SKM-1 treated with dmso at 0.1 percent for 144 hours (cell line): ENCODE data around the gene CYTH1.

Experiments used
- DNase-seq: peaks from one replicate; lab custom pipeline; 2025; ENCODE audit not compliant: unreplicated experiment; lab: John Stamatoyannopoulos, UW

The CYTH1 gene

DNA sequence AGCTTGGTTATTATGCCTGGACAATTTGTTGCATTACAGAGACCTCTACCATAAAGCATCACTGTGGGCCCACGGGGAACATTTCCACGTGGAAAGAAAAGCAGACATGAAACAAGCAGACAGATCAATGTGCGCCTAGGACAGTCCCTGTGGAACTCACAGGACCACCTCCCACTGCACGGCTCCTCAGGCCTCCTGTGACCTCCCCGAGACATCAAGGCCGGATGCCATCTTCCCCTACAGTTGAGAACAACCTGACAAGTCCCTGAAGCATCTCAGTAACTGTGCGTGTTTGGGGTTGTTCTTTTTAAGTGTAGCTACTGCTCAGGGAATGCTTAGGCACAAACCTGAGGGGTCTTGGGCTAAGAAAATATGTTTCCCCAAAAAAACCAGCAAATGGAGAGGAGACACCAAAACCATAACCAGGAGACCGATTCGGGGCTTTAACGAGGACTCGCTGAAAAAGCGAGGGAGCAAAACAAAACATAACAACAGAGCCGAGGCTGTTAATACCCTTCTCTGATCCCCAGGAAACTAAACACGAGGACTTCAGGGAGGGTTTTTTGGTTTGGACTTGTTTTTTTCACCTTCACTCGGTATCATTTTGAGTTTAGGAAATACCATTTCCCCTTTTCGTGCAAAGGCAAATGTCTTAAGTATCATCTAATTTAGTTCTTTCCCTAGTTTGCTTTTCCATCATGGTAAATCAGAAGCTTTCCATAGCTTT is 87.1 kb downstream of the CYTH1 start:
- DNase-seq, result no peak

DNA sequence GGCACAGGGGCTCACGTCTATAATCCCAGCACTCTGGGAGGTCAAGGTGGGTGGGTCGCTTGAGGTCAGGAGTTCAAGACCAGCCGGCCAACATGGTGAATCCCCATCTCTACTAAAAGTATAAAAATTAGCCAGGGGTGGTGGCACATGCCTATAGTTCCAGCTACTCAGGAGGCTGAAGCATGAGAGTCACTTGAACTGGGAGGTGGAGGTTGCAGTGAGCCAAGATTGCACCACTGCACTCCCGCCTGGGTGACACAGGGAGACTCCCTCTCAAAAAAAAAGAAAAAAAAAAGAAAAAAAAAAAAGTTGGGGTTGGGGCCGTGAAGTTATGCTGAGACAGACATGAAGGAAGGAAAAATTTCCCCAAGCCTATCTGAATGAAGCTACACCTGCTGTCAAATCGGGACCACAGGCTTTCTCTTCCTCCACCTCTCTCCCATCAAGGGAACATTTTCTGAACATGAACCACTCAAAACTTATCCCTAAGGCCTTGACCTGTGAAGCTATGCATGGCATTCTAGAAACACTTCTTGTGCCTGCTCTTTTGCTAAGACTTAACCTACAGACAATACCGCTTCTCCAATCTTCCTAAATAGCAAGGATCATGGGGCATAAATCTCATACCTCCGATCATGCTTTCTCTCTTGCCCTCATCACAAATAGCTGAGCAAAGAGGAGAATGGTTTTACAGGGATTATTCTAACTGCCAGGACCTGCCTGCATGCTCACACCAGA is 88.6 kb downstream of the CYTH1 start:
- DNase-seq, result no peak

DNA sequence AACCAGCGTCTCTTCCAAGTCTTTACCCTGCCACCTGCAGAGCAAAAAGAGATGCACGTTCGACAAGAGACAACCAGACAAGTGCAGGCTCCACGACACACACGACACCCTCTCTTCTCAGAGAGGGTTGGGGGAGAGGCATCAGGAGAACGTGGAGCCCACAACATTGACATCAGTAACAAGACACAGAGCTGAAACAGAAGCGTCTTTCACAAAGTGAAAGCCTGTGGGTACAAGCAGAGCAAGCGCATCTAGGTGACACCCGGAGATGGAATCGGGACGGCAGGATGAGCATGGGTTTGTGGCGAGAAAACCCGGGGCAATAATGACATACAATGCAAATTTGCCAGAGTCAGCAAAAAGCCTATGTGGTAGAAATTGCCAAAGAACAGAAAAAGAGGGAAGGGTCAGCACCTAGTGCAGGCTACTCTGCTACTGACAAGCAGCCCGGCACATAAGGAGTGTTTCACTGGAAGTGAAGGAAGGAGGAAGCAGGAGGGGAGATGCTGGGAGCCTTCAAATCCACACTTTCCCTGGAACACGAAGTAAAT is 89.5 kb downstream of the CYTH1 start:
- no peak for DNase-seq

DNA sequence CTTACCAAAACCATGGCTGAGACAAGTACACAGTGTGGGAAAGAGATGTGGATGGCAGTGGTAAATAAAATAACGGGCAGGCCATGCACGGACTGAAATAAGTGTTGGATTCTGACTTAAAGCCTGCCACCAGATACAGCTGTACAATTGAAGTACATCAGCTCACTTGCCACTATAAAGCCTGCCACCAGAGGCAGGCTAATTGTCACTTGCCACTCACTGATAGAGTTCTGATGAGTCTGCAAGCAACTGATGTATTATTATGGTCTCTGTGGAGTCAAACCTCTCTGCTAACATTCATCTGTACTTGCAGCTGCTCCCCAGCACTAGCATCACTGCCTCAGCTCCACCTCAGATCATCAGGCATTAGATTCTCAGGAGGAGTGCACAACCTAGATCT is 93.0 kb downstream of the CYTH1 start:
- no peak for DNase-seq

DNA sequence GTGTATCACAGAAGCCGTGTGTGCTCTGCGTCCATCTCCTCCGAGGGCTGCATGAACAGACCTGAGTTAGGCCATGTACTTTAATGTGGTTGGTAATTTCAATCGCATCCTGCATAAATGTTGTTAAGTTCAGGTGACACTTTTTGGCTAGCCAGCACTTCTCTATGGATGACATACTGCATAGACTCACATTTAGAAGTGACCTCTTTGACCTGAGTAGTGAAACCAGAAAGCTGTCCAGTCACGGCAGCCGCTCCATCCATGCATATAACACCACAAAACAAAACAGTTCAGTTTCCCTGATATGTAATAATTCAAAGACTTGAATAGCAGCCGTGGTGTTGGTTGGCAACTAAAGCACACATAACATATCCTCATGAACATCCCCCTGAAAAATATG is 94.1 kb downstream of the CYTH1 start:
- DNase-seq, result no peak

DNA sequence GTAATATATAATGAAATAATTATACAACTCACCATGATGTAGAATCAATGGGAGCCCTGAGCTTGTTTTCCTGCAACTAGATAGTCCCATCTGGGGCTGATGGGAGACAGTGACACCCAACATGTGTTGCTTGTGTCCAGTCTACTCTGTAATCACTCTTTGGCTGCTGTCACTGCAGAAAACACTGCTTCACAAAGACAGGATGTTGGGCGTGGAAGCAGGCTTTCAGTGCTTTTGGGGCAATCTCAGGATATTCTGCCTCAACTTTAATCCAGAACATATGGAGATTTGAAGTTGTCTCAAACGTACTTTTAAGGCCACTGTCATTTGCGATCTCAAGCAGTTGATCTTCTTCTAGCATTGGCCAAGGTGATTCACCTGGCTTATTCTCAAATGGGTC is 94.9 kb downstream of the CYTH1 start:
- no peak for DNase-seq

DNA sequence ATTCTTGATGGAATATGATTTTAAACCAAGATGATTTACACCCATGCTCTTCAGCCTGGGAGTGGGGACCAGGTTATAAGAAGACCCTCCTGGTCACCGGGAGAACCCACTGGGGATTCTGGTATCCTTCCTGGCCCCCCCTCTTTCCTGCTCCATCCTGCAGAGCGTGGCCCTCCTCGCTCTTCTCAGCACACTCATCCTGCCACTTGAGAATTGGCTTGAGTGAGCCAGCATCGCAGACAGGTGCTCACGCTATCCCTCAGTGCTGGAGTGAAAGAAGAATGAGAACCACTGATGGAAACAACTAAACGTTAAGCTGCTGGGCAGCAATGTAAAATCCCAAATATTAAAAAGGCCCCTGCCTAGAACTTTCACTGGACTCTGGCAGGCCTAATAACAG is 98.0 kb downstream of the CYTH1 start:
- DNase-seq, result no peak

DNA sequence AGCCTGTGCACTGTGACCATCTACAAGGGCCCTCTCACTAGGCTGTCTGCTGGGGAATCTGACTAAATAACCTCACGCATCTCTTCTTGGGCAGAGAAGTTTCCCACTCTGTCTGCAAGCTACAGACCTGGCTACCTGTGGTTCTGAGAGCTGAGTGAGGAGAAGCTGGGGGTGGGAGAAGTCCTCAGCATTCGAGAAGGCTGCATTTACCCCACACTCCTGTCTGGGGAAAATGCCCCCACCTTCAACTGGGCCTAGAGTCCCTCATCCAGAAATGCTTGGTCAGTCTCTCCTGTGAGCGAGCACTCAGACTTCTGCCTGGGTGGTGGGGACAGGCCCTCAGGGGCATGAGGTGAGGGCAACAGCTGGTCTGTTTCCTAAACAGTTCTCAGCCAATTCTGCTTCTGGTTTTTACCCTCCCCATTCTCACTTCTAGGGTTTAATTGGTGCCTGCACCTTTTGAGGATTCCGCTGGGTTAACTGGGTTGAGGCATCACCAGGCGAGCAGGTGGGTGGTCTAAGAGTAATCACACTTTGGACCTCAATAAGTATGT is 98.6 kb downstream of the CYTH1 start:
- no peak for DNase-seq

DNA sequence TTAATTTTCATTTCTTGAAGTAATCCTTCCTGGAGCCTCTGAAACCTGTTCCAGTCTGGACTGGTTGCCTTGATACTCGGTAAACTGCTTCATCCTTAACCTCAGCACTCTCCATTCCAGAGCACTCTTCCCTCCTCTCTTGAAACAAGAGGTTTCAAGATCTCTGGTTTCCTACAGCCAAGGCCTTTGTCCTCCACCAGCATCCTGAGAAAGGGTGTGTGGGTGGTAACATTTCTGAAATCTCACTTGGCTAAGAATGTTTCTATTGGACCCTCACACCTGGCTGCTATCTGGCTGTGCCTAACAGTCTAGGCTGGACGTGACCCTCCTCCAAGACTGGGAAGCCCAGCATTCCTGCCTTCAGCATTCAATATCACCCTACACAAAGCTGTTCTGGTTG is 99.7 kb downstream of the CYTH1 start:
- DNase-seq, result no peak

DNA sequence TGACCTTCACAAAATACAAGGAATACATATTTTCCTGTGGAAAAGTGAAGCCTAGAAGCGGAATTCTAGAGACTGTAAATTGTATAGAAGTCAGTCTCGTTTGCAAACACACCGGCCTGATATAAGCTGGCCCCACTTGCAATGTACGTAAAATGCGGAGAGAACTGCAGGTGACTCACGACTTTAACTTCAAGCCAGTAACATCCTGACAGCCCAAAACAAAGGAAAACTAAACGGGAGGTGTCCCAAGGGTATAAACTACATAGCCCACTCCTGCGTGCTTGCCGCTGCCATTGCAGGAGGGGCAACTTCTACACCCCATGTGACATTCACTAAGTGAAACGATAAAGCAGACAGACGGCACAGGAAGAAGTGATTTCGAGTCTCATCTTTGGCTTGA is 101.6 kb downstream of the CYTH1 start:
- no peak for DNase-seq

DNA sequence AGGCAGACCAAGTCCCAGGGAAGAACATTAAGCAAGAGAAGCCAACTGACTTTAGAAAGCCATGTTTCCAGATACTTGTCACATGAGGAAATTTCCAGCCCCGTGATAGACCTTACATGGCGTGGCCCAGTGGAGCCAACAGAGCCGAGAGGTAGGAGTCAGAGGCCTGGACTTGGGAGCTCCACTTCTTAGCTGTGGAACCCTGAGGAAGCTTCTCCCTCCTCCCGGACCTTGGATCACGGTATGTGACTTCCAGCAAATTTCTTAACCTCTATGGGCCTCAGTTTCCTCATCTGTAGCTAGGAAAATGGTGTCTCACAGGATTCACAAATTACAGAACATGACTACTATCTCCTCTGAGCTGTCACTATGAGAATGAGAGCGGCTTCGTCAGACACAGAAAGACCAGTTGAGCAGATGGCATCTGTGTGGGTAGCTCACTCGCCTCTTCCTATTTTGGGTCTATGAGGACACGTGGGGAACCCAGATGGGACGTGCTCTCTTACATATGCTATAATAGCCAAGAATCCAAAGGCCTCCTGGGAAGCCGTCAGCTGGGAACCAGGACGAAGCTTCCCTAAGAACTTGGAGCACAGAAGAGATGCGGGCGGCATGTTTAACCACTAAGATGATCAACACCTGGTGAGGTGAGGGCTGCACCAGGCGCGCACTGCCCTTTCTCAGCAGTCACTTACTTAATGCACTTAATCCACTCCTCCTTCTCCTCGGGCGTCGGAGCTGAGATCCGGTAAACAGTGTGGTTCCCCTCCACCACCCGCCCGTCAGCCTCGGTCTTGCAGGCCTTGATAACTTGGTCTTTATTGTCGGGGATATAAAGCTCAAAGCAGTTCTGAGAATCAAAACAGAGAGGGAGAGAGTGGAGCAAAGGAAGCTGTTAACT is 102.3 kb downstream of the CYTH1 start:
- DNase-seq, result no peak

DNA sequence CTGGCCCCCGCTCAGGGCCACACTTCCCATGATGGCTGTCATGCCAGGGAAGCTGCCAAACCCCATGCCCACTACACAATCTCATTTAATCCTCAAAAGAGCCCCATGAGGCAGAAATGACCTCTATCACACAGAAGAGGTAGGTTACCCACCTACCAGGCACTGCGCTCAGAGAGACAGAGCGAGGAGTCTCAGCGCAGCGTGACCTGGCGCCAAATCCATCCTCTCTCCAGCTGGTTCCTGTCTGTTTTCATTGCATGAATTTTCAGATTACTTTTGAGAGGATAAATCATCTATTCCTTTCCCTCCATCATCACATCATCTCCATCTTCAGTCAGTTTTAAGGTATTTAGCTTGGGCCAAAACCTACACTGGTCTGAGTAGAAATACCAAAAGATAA is 103.4 kb downstream of the CYTH1 start:
- DNase-seq, result no peak

DNA sequence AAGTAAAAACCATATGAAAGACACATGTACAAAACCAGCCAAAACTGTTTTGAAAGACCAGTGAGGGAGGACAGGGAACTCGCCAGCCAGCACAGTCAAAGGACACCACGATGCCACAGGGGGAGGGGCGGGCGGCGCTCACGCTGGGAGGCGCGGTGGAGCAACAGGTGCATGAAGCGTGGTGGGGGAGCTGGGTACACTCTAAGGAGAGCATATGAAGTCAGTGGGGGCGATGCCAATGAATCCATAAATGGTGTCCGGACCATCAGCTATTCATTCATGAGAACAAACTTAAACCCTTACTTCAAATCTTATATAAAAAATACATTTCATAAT is 103.9 kb downstream of the CYTH1 start:
- DNase-seq, result no peak

DNA sequence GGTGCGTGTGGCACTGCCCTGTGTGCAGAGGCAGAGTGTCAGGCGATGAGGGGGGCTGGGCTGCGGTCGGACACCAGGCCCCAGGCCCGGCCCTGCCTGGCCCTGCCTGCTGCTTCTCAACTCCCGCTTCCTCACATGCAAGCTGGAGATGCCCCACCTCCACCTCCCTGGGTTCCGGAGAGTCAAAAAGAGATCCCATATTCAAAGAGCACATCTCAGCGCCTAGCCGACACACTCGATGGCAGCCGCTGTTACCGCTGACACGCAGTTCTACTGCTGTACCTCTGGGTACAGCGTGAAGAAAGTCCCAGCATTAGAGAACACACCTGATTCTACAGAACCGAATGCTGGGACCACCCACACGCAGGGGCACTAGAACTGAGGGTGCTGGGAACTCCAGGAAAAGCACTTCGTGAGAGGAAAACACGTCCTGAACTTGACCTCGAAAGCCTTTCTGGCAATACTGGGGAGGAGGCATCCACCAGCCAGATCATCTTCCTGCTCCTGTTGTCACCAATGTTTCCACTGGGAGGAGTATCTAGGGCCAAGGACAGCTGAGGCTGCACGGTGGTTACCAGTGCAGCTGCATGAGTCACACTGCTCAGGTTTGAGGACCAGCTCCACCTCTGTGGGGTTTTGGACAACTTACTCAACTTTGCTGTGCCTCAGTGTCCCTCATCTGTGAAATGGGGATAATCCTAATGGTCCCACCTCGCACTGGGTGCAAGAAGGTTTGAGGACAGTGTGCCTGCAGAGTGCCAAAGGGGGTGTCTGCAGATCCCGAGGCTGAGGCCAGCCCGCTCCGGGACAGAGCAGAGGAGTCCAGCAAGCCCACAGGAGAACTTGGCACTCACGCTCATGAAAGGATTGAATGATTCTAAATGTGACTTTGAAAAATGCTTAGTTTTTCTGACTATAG is 104.5 kb downstream of the CYTH1 start:
- no peak for DNase-seq

DNA sequence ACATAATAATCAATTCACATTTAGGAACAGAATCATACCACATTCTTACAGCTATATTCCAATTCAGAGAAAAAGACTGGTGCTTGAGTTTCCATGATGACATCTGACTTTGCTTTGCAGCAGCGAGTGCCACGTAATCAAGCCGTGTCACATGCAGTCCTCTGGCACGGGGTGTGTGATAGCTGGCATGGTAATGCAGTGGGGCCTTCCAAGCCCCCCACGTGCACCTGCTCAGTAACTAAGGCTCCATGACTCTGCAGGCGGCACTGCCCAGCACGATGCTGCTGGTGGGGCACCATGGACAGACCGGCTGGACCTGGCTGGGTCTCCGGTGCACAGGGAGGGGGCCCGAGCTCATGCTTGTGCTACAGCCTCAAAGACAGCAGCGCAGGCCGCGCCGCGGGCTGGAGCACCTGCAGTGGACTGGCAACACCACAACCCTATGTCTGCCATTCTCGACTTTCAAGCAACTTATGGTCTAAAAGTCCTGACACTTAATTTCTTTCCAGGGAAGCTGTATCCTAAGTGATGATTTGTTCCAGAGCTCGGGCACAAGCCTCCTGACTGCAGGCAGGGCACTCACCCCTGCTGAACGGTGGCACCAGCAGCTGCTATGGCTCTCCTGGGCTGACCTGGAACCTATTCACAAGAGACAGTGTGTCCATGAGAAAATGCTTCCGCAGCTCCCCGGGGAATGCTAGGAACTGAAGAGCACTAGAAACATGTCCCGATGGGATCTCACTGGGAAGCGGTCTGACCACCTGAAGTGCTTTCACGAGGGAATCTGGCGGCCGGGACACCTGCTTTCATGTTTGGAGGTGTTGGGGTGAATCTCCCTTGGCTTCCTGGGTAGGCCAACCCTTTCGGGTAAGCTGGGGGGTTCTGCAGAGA is 105.4 kb downstream of the CYTH1 start:
- no peak for DNase-seq

DNA sequence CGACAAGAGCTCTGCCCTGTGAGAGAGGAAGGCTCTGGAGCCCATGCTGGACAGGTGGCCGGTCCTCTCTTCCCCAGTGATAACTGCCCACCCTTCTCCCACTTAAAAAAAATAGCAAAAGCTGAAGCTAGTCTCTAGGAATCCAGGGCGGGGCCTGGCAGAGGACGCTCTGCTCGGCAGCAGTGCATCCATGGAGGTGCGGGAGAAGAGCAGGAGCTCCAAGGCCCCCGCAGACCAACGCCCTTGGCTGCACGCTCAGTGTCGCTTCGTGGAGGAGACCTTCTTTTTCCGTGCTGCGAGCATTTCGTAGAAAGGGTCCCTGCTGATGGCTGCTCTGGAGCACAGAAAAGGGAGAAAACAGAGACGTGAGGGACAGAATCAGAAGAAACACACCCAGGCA is 106.2 kb downstream of the CYTH1 start:
- DNase-seq, result no peak

DNA sequence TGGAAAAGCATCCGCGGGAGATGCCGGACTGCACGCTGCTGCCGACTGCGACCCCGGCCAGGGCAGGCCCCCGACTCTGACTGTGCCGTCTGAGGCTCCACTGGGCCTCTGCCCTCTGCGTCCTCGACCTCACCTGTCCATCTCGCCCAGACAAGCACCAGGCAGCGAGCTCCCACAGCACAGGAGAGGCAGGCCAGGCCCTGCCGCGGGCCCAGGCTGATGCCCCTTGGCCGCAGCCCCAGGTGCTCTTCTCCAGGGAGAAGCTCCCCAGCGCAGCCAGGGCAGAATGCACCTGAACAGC is 106.8 kb downstream of the CYTH1 start:
- no peak for DNase-seq

DNA sequence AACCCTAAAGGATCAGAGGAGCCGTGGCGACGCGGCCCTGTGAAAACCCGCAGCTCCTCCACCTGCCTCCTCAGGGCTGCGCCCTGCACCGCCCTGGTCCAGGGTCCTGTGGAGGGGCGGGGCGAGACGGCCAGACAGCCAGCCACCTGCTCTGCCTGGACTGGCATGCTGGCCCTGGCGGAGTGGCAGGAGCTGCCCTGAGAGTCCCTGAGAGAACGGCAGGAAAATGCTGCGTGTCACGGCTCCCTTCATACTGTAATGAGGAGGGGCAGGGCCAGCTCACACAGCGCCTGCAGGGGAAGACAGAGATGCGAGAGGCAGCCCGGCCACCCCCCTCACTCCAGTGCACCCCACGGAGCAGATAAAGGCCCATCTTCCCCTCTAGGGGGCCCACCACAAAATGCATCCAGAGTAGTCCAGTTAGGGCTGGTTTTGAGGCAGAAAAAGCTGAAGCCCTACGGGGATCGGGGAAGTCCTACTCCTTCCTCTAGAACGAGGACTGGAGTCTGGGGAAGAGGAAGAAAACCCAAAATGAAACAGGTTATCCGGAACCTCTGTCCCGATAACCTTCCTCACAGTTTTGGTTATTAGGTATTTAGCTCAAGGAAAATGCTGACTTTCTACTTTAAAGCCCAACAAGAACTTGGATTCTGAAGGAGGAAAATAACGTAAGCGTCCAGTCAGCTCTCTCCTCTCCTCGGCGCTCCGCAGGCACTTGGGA is 107.3 kb downstream of the CYTH1 start:
- DNase-seq, result no peak

DNA sequence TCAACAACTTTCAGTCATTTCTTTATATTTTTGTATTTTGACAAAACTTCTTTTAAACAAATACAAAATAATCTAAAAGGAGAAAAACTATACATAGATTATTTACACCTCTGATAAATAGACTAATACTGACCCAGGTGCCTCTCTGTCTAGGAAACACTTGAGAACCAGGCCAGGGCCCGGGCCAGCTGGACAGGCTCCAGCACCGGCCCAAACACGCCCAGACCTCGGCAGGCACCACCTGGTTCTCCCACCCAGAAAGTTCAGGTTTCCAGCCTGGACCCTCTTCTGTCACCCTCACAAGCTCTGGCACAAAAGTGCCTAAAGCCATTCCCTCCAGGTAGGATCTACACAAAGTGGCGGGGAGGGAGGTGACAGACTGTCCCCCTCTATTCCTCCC is 107.9 kb downstream of the CYTH1 start:
- DNase-seq, result no peak
